IPS-NIHi7 (cell line): ENCODE data around the gene NT5C3B.
"Not testable (repeated sequence)": the region's sequence is repeated elsewhere in the genome, so short reads cannot be mapped to it uniquely, and the experiment has no call there.

Experiments
- DNase-seq: peaks from one replicate; pipeline ENCODE4 v3.0.0; 2012; ENCODE audit warnings: mixed read lengths; ENCODE audit errors: extremely low spot score

The NT5C3B gene

DNA sequence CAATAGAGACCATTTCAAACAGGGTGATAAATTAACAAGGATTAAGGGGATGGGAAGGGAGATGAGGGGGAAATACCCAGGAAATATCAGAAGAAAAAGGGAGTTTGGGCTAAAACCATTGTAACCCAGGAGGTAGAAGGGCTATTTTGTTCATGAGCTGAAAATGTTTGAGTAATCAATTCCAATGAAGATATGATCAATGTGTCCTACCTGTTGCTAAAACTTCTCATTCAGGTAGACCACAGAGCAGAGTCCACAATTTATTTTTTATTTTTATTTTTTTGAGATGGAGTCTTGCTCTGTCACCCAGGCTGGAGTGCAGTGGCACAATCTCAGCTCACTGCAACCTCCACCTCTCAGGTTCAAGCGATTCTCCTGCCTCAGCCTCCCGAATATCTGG is 3.4 kb upstream of the NT5C3B start:
- DNase-seq: not testable (repeated sequence)

GRCh38 chr17:41837761-41838538 is 1.9 kb upstream of the NT5C3B start, which contains the start of gene KLHL10:
Gene KLHL10 (plus strand): TSS chr17:41837825. CDS start chr17:41837933, 108 bp downstream.
- no peak for DNase-seq

- DNase-seq: no peak
These were observed 641 bp upstream of the NT5C3B start for GRCh38 chr17:41836550-41837196.

DNA sequence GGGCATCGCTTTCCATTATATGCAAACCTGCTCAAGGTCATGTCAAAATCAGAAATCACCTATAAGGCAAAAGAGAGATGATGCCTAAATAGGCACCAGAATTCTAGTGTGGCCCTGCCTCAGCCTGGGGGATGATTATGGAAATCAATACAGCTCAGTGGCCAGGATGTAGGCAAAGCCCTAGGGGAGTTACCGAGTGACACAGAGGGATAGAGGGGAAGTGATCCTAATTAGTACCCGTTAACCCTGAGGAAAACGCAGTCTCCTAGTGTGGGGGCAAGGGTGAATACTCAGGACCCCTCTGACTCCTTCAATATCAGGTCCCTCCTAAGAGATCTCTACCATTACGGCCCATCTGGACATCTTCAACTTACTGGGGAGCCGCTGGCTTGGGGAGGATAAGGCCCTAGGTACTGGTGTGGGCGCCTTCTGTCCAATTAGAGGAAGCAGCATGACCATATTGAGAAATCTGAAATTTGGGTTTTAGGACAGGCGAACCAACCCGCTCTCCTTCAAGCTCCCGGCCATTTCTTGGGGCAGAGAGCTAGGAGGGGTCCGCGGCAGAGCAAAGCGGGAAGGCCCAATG is 725 bp downstream of the NT5C3B start:
- DNase-seq: no peak

DNA sequence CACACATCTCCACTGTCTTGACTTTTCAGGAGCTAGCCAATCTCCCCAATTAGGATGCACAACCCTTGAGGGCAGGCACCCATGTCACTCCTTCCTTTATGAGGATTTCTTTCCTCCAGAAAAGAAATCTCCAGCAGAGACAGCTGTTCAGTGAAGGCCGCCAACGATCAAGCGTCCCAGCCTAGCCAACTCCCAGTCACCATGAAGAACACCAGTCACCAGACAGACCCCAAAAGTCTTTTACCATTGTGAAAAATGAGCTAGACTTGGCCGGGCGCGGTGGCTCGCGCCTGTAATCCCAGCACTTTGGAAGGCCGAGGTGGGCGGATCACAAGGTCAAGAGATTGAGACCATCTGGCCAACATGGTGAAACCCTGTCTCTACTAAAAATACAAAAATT is 6.1 kb downstream of the NT5C3B start:
- not testable (repeated sequence) for DNase-seq

GRCh38 chr17:41825175-41825845 is 10.7 kb downstream of the NT5C3B start:
- DNase-seq: no peak

- no peak for DNase-seq
These were observed 11.9 kb downstream of the NT5C3B start for GRCh38 chr17:41824086-41824485.

- DNase-seq: no peak
These were observed 12.5 kb downstream of the NT5C3B start for GRCh38 chr17:41823580-41823979.

DNA sequence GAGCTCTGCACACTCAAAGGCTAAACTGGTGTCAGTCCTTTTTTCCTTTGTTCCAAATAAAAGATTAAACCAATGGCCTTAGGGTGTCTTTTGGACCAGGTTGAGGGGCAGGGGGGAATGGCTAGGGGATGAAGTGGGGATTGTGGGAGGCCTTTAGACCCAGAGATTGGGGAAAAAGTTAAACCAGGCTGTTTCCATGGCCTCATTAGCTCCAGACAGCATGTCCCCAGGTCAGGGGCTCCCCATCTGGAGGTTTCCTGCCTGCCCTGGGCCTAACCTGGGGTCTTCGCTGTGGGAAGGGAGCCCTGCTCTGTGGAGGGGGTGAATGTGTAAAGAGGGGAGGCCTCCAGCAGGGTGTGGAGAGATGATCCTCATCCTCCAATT is 12.9 kb downstream of the NT5C3B start:
- DNase-seq: no peak

- DNase-seq: no peak
These were observed 13.6 kb downstream of the NT5C3B start for GRCh38 chr17:41822216-41823140.

- DNase-seq: no peak
These were observed 14.3 kb downstream of the NT5C3B start for GRCh38 chr17:41821776-41822175.

DNA sequence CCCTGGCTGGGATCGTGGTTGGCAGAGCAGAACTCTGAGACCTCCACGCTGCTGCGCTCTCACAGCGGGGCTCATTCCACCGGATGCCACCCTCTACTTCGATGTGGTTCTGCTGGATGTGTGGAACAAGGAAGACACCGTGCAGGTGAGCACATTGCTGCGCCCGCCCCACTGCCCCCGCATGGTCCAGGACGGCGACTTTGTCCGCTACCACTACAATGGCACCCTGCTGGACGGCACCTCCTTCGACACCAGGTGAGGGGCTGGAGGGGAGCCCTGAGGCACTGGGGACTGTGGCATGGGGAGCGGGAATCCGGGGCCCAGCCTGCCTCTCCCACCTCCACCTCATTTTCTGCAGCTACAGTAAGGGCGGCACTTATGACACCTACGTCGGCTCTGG is 18.0 kb downstream of the NT5C3B start:
- DNase-seq: no peak

DNA sequence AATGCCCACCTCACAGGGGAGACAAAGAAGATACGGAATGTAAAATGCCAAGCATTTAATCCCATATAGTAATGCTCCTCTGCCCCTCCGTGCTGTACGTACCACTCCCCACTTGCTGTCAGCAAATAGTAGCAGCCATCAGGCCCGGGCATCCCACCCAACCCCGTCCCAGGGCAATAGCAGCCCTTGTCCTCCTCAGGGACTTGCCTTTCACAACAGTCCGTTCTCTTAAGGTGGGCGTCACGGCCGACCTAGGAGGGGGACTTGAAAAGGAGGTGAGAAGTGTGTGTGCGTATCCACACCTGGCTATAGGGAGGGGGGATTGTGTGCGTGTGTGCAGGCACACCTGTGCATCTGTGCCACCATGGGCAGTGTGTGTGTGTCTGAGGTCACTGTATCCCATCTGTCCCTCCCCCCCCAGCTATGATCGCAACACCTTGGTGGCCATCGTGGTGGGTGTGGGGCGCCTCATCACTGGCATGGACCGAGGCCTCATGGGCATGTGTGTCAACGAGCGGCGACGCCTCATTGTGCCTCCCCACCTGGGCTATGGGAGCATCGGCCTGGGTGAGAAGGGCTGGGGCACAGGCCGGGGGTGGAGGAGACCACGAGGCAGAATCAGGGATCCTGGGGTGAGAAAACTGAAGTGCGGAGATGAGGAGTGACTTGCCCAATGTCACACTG is 19.3 kb downstream of the NT5C3B start:
- no peak for DNase-seq

- no peak for DNase-seq
These were observed 21.8 kb downstream of the NT5C3B start for GRCh38 chr17:41814195-41814594.

DNA sequence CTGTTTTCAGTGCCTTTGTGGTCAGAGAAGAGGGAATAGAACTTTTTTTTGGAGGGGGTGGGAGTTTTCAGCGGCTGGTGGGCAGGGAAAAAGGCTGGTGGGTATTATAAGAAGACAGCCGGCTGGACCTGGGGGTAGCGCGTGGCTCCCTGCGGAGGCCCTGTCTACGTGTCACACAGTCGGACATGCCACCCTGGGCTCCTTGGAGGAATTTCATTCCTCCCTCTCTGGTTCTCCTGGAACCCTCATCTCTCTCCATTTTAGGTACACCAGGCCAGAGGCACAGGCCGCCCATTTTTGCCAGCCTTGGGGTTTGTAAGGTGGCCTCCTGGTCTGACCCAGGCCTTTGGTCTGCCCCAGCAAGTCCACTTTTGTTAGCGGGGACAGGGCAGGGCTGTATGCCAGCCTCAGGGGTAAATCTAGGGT is 22.3 kb downstream of the NT5C3B start:
- no peak for DNase-seq

- no peak for DNase-seq
These were observed 22.8 kb downstream of the NT5C3B start for GRCh38 chr17:41813152-41813680.

DNA sequence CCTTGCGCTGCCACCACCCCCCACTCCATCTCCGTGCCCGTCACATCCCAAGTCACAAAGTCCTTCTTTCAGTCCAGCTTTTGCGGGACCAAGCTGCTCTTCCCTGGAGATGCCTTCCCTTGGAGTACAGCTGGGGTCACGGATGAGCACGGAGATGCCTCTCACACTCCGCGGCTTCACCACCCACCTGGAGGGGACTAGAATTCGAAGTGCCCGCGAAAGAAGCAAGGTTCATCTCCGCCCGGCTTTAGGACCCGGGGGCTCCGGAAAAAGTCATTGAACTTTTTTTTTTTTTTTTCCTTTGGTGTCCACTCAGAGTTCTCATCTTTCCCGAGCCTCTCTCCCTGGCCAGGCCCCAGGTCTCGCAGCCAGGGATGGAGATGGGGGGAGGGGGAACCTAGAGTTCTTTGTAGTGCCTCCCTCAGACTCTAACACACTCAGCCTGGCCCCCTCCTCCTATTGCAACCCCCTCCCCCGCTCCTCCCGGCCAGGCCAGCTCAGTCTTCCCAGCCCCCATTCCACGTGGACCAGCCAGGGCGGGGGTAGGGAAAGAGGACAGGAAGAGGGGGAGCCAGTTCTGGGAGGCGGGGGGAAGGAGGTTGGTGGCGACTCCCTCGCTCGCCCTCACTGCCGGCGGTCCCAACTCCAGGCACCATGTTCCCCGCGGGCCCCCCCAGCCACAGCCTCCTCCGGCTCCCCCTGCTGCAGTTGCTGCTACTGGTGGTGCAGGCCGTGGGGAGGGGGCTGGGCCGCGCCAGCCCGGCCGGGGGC is 23.5 kb downstream of the NT5C3B start, which contains the start of gene FKBP10:
FKBP10 (plus strand) TSS at position 624 of the 771 bp plus-strand sequence; CDS start at position 655, 31 bp downstream.
- DNase-seq: peak; percentile 92

- peak; percentile 74 for DNase-seq
These were observed 24.3 kb downstream of the NT5C3B start, which contains the start of gene P3H4 for GRCh38 chr17:41811549-41812380. Gene P3H4 (minus strand): TSS chr17:41811949. CDS start chr17:41811915, 34 bp downstream.
